Stimulated activated naive CD8-positive, alpha-beta T cell treated with anti-CD3 and anti-CD28 coated beads, Interleukin-15, Interleukin-2, amounts not matched to agents 100 ng/mL and 50 ng/mL, for 24 hours (primary cell): ENCODE results near the gene FOXL2NB.

Experiments used
- H3K27ac Mint-ChIP-seq: one replicate; pipeline ENCODE4 v1.8.0; 2021; ENCODE audit warnings: mild to moderate bottlenecking, mixed read lengths
- H3K27me3 Mint-ChIP-seq: one replicate; pipeline ENCODE4 v1.8.0; 2021; ENCODE audit warnings: mixed read lengths
- H3K36me3 Mint-ChIP-seq: one replicate; pipeline ENCODE4 v1.8.0; 2021; ENCODE audit warnings: low read depth, mixed read lengths
- H3K4me1 Mint-ChIP-seq: one replicate; pipeline ENCODE4 v1.8.0; 2021; ENCODE audit warnings: low read depth, mixed read lengths
- H3K4me3 Mint-ChIP-seq: one replicate; pipeline ENCODE4 v1.8.0; 2021; ENCODE audit warnings: mild to moderate bottlenecking, mixed read lengths
- H3K9me3 Mint-ChIP-seq: one replicate; pipeline ENCODE4 v1.8.0; 2021; ENCODE audit warnings: mixed read lengths

FOXL2NB gene

DNA sequence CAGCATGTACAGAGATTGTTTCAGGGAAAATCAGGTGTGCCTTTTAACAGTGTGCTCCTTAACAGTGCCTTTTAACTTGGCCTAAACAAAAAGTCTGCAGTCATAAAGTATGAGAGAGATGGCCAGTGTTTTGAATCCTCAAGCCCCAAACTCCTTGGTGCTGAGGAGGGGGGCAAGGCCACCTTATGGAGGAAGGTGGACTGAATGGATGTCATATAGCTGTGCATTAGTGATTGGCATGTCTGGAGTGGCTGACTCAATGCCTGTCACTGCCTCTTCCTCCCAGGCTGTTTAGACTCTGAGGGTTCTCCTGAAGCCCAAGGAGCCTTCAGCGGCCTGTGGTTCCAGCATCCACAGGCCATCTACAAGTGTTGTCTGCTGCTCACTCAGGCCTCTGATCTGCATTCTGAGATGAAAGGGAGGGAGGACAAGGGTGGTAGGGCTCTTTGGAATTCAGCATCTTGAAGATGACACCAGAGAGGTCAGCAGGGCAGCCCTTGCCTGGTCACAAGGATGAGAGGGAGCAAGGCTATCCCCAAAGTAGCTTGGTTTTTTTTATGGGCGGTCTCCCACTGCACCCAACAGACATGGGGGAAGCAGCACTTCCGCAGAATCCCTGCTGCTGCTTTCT, 1.5 kb downstream of the FOXL2NB start:
- Mint-ChIP-seq H3K4me1 (peaks cover 33% of the 10 kb centered on the region), H3K36me3 (no peaks in the 10 kb centered on the region), H3K27ac (no peak overlapping the region), H3K9me3 (no peaks in the 10 kb centered on the region), H3K27me3 (peaks cover 77% of the 10 kb centered on the region), H3K4me3 (no peak overlapping the region)

DNA sequence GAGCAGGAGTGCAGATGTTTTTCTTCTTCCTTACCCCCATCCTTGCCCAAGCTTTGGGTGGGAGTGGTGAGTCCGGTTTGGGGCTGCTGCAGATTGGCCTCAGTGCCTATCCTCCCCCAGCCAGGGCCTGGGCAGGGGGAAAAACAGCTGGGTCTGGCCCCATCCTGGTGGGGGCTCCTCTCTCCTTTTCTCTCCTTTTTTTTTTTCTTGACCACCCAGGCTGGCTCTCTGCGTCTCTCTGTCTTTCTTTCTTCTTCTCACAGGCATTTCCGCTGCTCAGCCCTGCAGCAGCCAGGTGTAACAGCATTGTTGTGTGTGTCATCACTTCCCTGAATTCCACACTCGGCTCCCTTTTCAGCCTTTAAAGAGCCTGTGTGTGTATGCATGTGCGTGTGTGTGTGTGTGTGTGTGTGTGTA, 2.0 kb downstream of the FOXL2NB start:
- Mint-ChIP-seq H3K27me3 (peaks cover 76% of the 10 kb centered on the region), H3K4me3 (no peak overlapping the region), H3K36me3 (no peaks in the 10 kb centered on the region), H3K9me3 (no peaks in the 10 kb centered on the region), H3K27ac (no peak overlapping the region), H3K4me1 (peaks cover 28% of the 10 kb centered on the region)

DNA sequence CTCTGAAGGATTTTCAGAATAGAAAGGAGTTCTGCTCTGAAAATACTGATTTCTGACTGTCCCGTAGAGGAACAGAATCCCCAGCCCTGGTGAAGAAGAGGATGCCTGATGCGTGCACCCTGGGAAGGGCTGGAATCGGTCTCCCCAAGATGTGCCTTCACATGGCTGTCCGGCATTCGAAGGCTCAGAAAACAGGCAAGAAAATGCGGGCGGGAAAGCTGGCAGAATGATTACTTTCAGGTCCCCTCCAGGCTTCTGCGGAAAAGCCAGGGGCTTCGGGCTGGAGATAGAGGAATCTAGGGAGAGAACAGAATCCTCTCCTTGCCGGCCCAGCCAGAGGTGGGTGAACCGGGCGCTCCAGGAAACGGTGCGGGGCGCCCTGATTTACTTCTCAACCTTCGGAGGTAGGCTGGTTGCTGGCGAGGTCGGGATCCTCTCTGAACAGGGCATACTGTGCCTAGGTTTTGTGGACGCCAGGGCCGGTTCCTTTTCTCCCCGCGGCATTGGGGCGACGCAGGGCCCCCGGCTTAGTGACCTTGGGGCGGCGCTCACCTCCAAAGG, 2.5 kb downstream of the FOXL2NB start:
- peak overlapping the region; percentile 57 for H3K4me3 Mint-ChIP-seq
- peaks cover 73% of the 10 kb centered on the region for H3K27me3 Mint-ChIP-seq
- H3K36me3 Mint-ChIP-seq = no peaks in the 10 kb centered on the region
- no peaks in the 10 kb centered on the region for H3K9me3 Mint-ChIP-seq
- H3K27ac Mint-ChIP-seq = no peak overlapping the region
- peaks cover 23% of the 10 kb centered on the region for H3K4me1 Mint-ChIP-seq

DNA sequence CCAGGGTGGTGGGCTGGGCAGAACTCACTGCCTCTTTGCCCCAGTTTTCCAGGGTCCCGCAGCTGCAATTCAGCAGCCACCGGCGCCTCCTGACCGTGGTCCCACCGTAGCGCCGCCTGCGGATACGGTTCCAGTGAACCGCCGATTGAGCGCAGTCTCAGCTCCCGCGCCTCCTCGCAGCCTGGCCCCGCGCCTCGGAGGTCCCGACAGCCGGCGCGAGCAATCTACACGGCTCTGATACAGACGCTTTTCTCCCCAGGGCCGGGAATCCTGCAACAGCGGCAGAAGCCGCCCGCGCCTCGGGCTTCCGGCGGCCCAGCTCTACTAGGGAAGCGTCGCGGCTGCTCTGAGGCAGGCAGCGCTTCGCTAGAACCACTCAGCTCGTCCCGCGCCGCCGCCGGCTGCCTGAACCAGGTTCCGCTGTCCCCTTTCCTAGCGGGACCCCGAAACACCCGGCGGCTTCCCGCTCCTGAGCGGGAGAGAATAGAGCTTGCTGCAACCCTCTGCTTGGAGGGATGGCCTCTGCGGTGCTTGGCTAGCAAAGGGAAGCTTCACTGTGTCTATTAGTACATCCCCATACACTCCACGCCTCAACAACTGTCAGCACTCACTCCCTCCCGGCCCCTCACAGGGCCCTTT, 3.1 kb downstream of the FOXL2NB start:
- Mint-ChIP-seq H3K4me1 (peaks cover 17% of the 10 kb centered on the region), H3K9me3 (no peaks in the 10 kb centered on the region), H3K27ac (no peak overlapping the region), H3K27me3 (peaks cover 71% of the 10 kb centered on the region), H3K36me3 (no peaks in the 10 kb centered on the region), H3K4me3 (peak overlapping the region; percentile 14)

DNA sequence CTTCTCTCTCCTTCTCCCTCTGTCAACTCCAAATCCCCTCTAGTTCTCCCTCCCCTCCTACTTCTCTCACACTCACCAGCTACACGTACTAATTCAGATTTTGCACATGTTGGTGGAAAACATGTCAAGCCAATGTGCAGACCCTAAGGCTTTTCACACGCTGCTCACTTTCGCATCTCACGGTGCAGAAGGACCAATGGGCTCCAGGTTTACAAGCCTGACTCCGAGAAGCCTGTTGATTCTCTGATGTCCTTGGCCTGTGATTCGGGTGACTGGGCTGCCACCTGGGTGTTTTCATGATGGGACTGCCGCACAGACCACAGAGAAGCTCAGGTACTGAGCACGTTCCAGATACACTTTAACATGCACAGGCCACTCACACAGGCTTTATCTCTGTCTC, 3.7 kb downstream of the FOXL2NB start:
- no peak overlapping the region for H3K27ac Mint-ChIP-seq

DNA sequence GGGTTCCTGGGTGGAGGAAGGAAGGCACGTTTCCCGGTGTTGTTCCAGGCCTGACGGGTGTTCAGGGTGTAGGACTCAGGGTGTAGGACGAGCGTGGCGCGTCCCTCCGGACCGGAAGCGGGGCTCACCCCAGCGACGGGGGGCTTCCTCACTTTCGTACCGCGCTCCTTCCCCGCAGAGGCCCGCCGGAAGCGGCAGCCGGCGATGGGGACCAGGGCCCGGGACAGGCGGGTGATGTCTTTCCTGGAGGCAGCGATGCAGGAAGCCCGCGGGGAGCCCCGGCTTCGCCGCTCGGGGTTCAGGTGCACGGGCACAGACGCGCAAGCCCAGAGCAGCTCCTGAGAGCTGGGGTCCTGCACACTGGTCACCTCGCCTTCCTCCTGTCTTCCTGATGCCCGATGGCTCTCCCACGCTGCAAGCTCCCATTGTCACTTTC, 13.4 kb downstream of the FOXL2NB start:
- peaks cover 15% of the 10 kb centered on the region for H3K4me1 Mint-ChIP-seq
- H3K36me3 Mint-ChIP-seq = no peaks in the 10 kb centered on the region
- peaks cover 4% of the 10 kb centered on the region for H3K9me3 Mint-ChIP-seq
- H3K27me3 Mint-ChIP-seq = peaks cover 69% of the 10 kb centered on the region
- H3K4me3 Mint-ChIP-seq = peak overlapping the region; percentile 33
- H3K27ac Mint-ChIP-seq = no peak overlapping the region

More for the DNA sequence above, 3.7 kb downstream of the FOXL2NB start:
- peaks cover 68% of the 10 kb centered on the region for H3K27me3 Mint-ChIP-seq
- H3K9me3 Mint-ChIP-seq = no peaks in the 10 kb centered on the region
- H3K4me1 Mint-ChIP-seq = peaks cover 13% of the 10 kb centered on the region
- H3K36me3 Mint-ChIP-seq = no peaks in the 10 kb centered on the region
- H3K4me3 Mint-ChIP-seq = peak overlapping the region; percentile 14

DNA sequence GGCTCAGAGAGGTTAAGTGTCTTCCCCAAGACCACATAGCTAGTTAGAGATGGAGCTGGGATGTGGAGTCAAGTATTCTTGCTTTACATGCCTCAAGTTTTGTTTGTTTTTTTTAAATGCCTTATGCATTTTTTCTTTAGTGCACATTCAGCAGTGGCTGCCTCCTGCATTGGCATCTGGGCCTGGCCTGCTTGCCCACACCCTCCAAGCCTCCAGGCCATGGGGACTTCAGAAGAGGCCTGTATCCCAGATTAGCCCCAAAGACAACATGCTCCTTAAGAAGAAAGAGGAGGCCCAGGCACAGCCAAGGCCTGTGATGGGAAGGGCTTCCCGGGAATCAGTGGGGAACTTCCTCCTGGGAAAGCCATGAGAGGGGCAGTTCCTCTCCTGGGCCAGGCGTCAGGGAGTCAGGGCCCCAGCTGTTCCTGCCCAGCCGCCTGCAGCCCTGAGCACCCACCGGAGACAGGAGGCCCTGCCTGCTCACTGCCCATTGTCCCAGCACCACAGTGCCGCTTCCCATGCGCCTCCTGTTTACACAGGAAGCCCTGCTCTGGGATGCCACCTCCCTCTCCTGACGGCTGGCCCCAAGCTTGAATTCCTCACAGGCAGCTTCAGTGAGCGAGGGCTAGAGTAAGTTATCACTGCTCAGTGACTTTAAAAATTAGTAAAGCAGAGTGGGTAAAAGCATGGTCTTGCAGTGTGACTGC, 16.0 kb downstream of the FOXL2NB start:
- Mint-ChIP-seq H3K27ac (no peak overlapping the region), H3K36me3 (no peaks in the 10 kb centered on the region), H3K4me1 (peaks cover 15% of the 10 kb centered on the region), H3K4me3 (no peak overlapping the region), H3K9me3 (peaks cover 4% of the 10 kb centered on the region), H3K27me3 (peaks cover 74% of the 10 kb centered on the region)

DNA sequence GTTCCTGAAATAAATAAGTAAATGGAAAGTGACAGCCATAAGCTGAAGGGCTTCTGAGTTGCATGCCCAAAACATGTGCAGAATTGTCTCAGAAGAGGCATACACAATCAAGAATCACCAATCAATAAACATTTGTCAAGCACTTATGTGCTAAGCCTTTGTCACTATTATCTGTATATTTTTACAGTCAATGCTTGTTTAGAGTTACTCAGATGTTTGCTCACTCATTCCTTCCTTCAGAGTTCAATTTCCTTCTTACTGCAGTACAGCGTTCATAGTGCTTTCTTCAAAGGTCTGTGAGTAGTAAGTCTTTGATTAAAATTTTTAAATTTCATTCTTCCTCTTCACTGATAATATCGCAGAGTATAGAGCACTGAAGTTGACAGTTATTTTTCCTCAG, 17.2 kb downstream of the FOXL2NB start:
- no peak overlapping the region for H3K4me3 Mint-ChIP-seq
- H3K9me3 Mint-ChIP-seq = peaks cover 4% of the 10 kb centered on the region
- peaks cover 15% of the 10 kb centered on the region for H3K4me1 Mint-ChIP-seq
- H3K27ac Mint-ChIP-seq = no peak overlapping the region
- H3K36me3 Mint-ChIP-seq = no peaks in the 10 kb centered on the region
- H3K27me3 Mint-ChIP-seq = peaks cover 70% of the 10 kb centered on the region

DNA sequence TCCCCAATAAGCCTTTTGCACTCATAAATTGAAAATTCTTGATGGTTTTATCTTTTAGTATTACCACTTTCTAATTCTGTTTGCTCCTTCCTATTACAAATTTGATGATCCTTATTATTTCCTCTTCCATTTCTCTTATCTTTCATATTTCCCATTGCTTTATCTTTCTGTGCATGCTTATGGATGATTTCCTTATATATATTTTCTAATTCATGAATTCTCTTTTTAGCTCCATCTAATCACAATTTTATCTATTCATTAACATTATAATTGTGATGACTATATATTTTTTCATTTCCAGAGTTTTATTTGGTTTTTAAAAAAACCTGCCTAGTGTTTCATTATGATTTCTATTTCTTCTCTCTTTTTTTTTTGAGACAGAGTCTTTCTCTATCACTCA, 17.9 kb downstream of the FOXL2NB start:
- H3K4me3 Mint-ChIP-seq = no peak overlapping the region
- H3K9me3 Mint-ChIP-seq = peaks cover 4% of the 10 kb centered on the region
- H3K27me3 Mint-ChIP-seq = peaks cover 67% of the 10 kb centered on the region
- peaks cover 15% of the 10 kb centered on the region for H3K4me1 Mint-ChIP-seq
- no peaks in the 10 kb centered on the region for H3K36me3 Mint-ChIP-seq
- no peak overlapping the region for H3K27ac Mint-ChIP-seq

DNA sequence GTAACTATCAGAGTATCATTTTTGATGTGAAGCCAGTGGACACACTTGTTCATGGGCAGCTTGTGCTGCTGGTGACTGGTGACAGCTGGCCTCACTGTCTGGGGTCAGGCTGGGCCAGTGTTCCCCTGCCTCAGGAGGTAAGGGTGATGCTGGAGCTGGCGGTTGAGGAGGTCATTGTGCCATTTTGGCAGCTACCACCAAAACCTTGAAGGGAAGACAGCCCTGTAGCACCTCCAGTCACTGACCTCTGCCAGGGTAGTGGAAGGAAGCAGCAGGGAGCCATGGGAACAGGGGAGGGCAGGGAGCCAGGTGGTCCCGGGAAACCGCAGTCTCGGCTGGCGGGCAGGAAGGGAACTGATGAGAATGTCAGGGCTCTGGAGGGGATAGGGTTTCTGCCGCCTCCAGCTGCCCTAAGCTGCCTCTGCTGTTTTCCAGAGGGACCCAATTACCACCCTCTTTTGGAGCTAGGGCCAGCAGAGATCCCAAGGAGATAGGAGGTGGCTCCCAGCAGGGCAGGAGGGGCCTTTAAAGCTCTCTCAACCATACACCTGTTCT, 24.8 kb downstream of the FOXL2NB start:
- H3K9me3 Mint-ChIP-seq = no peaks in the 10 kb centered on the region
- H3K27ac Mint-ChIP-seq = no peak overlapping the region
- H3K4me3 Mint-ChIP-seq = no peak overlapping the region
- no peaks in the 10 kb centered on the region for H3K4me1 Mint-ChIP-seq
- H3K36me3 Mint-ChIP-seq = no peaks in the 10 kb centered on the region
- peaks cover 34% of the 10 kb centered on the region for H3K27me3 Mint-ChIP-seq

DNA sequence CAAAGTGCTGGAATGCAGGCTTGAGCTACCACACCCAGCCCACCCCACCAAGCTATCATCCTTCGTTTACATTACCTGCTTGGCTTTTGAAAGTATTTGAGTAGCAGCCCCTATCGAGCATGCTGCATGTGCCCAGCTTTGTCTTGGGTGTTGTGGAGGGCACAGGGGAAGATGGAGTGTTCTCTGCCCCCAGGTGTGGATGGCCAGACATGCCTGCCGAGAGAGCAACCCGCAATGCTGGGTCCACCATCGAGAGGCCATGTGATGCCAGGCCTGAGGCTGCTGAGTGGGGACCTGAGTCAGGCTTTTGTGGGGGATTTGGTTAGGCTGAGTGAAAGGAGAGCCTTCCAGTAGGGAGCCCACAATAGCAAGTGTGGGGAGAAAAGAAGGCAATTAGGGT, 25.9 kb downstream of the FOXL2NB start:
- H3K4me3 Mint-ChIP-seq = no peak overlapping the region
- peaks cover 30% of the 10 kb centered on the region for H3K27me3 Mint-ChIP-seq
- no peaks in the 10 kb centered on the region for H3K4me1 Mint-ChIP-seq
- H3K27ac Mint-ChIP-seq = no peak overlapping the region
- no peaks in the 10 kb centered on the region for H3K9me3 Mint-ChIP-seq
- no peaks in the 10 kb centered on the region for H3K36me3 Mint-ChIP-seq

DNA sequence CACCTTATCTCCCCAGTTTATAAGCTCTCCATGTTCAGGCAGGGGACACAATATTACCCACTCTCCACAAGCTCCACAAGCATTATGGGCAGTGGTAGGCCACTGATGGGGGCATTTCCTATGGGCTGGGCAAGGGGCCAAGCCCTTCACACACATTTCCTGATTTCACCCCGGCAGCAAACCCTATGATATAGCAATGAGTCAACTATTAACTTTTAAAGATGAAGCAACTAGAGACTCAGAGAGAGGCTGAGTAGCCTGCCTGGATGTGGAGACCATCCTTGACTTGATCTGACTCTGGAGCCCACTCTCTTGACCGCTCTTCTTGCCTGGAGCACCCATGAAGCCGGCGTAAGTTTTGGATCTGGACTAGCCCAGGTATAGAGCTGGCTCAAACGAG, 27.4 kb downstream of the FOXL2NB start:
- H3K36me3 Mint-ChIP-seq = no peaks in the 10 kb centered on the region
- H3K9me3 Mint-ChIP-seq = no peaks in the 10 kb centered on the region
- no peak overlapping the region for H3K27ac Mint-ChIP-seq
- H3K27me3 Mint-ChIP-seq = peaks cover 22% of the 10 kb centered on the region
- no peaks in the 10 kb centered on the region for H3K4me1 Mint-ChIP-seq
- no peak overlapping the region for H3K4me3 Mint-ChIP-seq

DNA sequence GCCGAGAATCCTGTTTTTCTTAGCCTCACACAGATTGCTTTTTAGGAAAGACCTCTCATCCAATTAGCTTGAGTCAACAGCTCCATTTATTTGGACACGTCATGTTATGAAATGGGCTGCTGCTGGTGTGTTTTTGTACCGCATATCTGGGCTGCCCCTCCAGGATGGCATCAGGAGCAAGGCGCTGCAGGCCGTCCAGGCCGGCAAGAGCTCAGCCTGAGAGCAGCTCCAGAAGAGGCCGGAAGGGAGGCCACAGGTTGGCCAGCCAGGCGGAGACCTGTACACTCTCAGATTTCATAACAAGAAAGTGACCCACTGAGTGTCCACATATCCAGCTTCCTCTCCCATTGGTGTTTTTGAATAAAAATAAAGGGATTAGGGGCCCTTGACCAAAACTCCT, 28.3 kb downstream of the FOXL2NB start:
- Mint-ChIP-seq H3K36me3 (no peaks in the 10 kb centered on the region), H3K27ac (no peak overlapping the region), H3K9me3 (no peaks in the 10 kb centered on the region), H3K27me3 (peaks cover 17% of the 10 kb centered on the region), H3K4me1 (no peaks in the 10 kb centered on the region), H3K4me3 (no peak overlapping the region)

DNA sequence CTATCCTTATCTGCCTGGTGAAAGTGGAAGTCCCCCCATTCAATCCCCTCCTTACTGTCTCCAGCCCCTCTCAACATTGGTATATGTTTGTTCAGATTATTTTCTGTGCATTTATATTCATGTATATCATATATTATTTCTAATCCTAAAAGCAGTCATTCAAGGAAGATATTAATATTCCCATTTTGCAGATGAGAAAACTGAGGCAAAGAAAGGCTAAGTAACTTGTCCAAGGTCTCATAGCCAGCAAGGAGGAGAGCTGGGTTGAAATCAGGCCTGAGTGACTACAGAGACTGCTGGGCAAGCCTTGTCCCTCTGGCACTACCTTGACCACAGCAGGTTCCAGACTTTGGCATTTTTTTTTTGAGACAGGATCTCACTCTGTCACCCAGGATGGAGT, 29.0 kb downstream of the FOXL2NB start:
- H3K27ac Mint-ChIP-seq = no peak overlapping the region
- H3K4me1 Mint-ChIP-seq = no peaks in the 10 kb centered on the region
- H3K27me3 Mint-ChIP-seq = peaks cover 13% of the 10 kb centered on the region
- no peaks in the 10 kb centered on the region for H3K9me3 Mint-ChIP-seq
- H3K36me3 Mint-ChIP-seq = no peaks in the 10 kb centered on the region
- no peak overlapping the region for H3K4me3 Mint-ChIP-seq

DNA sequence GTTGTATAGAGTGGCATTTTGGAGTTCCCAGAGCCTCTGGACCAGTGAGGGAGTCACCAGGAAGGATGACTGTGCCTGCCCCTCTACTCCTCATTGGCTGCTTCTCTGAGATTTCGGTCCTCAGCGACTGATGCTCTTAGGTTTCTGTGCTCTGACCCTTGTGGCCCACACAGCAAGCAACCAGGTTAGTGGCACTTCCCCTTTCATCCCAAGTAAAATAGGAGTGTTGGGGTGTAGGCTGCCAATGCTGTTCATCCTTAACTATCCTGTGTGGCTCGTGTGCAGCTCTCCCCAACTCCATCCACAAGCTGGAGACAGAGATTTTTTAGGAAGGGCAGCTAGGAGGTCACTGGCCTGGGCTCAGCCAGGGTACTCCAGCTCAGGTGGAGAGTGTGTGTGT, 37.8 kb downstream of the FOXL2NB start:
- no peak overlapping the region for H3K27ac Mint-ChIP-seq
- no peak overlapping the region for H3K4me3 Mint-ChIP-seq
- H3K9me3 Mint-ChIP-seq = no peaks in the 10 kb centered on the region
- peaks cover 8% of the 10 kb centered on the region for H3K27me3 Mint-ChIP-seq
- no peaks in the 10 kb centered on the region for H3K36me3 Mint-ChIP-seq
- H3K4me1 Mint-ChIP-seq = no peaks in the 10 kb centered on the region
